ENCODE measurements around the gene TTC23.

DNA sequence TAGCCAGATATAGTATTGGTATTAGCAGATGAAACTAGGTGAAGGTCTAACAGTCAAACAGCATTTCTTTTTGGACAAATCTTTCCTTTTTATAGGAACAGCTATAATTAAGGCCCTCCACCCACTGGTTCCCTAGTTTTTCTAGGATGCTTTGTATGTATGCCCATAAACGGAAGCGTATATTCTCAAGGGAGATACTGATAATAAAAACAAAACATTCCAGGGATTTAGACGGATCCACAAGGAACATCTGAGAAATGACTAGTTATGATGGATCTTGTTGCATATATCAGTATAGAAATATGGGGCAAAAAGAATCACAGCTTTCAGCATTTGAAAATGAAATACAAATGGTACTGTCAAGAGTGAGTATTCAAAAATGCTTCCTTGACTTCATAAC is 24.4 kb upstream of the TTC23 start:
- TF ChIP-seq POLR2A (IDR thresholded peaks at IDR 0.05), result no peak
- TF ChIP-seq, protein P1, sequence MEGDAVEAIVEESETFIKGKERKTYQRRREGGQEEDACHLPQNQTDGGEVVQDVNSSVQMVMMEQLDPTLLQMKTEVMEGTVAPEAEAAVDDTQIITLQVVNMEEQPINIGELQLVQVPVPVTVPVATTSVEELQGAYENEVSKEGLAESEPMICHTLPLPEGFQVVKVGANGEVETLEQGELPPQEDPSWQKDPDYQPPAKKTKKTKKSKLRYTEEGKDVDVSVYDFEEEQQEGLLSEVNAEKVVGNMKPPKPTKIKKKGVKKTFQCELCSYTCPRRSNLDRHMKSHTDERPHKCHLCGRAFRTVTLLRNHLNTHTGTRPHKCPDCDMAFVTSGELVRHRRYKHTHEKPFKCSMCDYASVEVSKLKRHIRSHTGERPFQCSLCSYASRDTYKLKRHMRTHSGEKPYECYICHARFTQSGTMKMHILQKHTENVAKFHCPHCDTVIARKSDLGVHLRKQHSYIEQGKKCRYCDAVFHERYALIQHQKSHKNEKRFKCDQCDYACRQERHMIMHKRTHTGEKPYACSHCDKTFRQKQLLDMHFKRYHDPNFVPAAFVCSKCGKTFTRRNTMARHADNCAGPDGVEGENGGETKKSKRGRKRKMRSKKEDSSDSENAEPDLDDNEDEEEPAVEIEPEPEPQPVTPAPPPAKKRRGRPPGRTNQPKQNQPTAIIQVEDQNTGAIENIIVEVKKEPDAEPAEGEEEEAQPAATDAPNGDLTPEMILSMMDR (IDR thresholded peaks at IDR 0.05), result no peak
